GM18517 (cell line): Measurements from ENCODE around the gene POTEB3.
"Not testable (repeated sequence)": the region's sequence is repeated elsewhere in the genome, so short reads cannot be mapped to it uniquely, and the experiment has no call there.

Source experiments
- ATAC-seq: cut with Tn5 transposase; IDR thresholded peaks from one replicate; pipeline ENCODE4 v1.9.1; 2021; ENCODE audit warnings: mild to moderate bottlenecking, moderate library complexity; ENCODE audit not compliant: unreplicated experiment

The POTEB3 gene

GRCh38 chr15:21440399-21440798 is at the start of gene POTEB3:
TSS of gene POTEB3 (minus strand) at chr15:21440499. CDS start at chr15:21440011, 488 bp downstream.
- ATAC-seq, result not testable (repeated sequence)

- not testable (repeated sequence) for ATAC-seq
Measured at GRCh38 chr15:21453683-21454082, 13.4 kb upstream of the POTEB3 start.

- not testable (repeated sequence) for ATAC-seq
Measured at GRCh38 chr15:21451920-21452563, 11.7 kb upstream of the POTEB3 start.

GRCh38 chr15:21451487-21451886 is 11.2 kb upstream of the POTEB3 start:
- ATAC-seq, result not testable (repeated sequence)

- not testable (repeated sequence) for ATAC-seq
Measured at GRCh38 chr15:21407366-21407765, 32.9 kb downstream of the POTEB3 start.

GRCh38 chr15:21401531-21401930 is 38.8 kb downstream of the POTEB3 start:
- ATAC-seq, result not testable (repeated sequence)

- ATAC-seq, result not testable (repeated sequence)
Measured at GRCh38 chr15:21399111-21399510, 41.2 kb downstream of the POTEB3 start.

- ATAC-seq, result not testable (repeated sequence)
Measured at GRCh38 chr15:21398511-21398910, 41.8 kb downstream of the POTEB3 start.

GRCh38 chr15:21397656-21398055 is 42.6 kb downstream of the POTEB3 start:
- not testable (repeated sequence) for ATAC-seq

- ATAC-seq, result not testable (repeated sequence)
Measured at GRCh38 chr15:21397186-21397585, 43.1 kb downstream of the POTEB3 start.

- ATAC-seq, result not testable (repeated sequence)
Measured at GRCh38 chr15:21385961-21386360, 54.3 kb downstream of the POTEB3 start.

- not testable (repeated sequence) for ATAC-seq
Measured at GRCh38 chr15:21383866-21384485, 56.3 kb downstream of the POTEB3 start.

- ATAC-seq, result not testable (repeated sequence)
Measured at GRCh38 chr15:21373682-21374081, 66.6 kb downstream of the POTEB3 start.

GRCh38 chr15:21369177-21369576 is 71.1 kb downstream of the POTEB3 start:
- ATAC-seq, result not testable (repeated sequence)

GRCh38 chr15:21368625-21369024 is 71.7 kb downstream of the POTEB3 start:
- not testable (repeated sequence) for ATAC-seq
